ENCODE results near the gene PCSK5.
"Not testable (repeated sequence)": the region's sequence is repeated elsewhere in the genome, so short reads cannot be mapped to it uniquely, and the experiment has no call there.

The PCSK5 gene

GRCh38 chr9:76357555-76357954 is 467.1 kb downstream of the PCSK5 start:
- H3K4me3 ChIP-seq (ENCODE audit: low read depth, low read length) = no peak overlapping the region
- TF ChIP-seq, protein P1, sequence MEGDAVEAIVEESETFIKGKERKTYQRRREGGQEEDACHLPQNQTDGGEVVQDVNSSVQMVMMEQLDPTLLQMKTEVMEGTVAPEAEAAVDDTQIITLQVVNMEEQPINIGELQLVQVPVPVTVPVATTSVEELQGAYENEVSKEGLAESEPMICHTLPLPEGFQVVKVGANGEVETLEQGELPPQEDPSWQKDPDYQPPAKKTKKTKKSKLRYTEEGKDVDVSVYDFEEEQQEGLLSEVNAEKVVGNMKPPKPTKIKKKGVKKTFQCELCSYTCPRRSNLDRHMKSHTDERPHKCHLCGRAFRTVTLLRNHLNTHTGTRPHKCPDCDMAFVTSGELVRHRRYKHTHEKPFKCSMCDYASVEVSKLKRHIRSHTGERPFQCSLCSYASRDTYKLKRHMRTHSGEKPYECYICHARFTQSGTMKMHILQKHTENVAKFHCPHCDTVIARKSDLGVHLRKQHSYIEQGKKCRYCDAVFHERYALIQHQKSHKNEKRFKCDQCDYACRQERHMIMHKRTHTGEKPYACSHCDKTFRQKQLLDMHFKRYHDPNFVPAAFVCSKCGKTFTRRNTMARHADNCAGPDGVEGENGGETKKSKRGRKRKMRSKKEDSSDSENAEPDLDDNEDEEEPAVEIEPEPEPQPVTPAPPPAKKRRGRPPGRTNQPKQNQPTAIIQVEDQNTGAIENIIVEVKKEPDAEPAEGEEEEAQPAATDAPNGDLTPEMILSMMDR (IDR thresholded peaks at IDR 0.05; ENCODE audit: control insufficient read depth, extremely low read depth, insufficient read depth) = no peak
- DNase-seq (ENCODE audit: low read depth) = no peak

GRCh38 chr9:76358628-76359280 is 468.3 kb downstream of the PCSK5 start:
- TF ChIP-seq, protein P1 (IDR thresholded peaks at IDR 0.05; ENCODE audit: control insufficient read depth, extremely low read depth, insufficient read depth) = no peak
- DNase-seq (ENCODE audit: low read depth) = no peak
- no peak overlapping the region for H3K4me3 ChIP-seq (ENCODE audit: low read depth, low read length)

DNA sequence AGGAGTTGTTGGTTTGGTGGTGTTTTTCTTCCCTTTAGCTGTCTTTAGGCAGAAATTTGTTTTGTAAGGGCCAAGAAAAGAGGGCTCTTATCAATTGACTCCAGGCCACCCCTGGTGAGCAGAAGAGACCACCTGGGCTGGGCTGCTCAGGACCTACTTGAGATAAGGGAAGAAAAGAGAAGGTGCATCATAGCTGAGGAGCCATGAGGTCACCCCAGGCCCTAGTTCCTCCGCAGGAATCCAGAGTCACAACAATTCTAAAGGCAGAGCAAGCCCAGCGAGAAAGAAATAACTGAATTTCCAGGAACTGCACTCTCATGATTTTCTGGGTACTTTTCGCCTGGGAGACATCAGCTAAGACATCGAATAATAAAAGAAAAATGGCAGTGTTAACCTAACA is 468.9 kb downstream of the PCSK5 start:
- TF ChIP-seq, protein P1 (IDR thresholded peaks at IDR 0.05; ENCODE audit: control insufficient read depth, extremely low read depth, insufficient read depth) = no peak
- no peak for DNase-seq (ENCODE audit: low read depth)
- H3K4me3 ChIP-seq (ENCODE audit: low read depth, low read length) = no peak overlapping the region

DNA sequence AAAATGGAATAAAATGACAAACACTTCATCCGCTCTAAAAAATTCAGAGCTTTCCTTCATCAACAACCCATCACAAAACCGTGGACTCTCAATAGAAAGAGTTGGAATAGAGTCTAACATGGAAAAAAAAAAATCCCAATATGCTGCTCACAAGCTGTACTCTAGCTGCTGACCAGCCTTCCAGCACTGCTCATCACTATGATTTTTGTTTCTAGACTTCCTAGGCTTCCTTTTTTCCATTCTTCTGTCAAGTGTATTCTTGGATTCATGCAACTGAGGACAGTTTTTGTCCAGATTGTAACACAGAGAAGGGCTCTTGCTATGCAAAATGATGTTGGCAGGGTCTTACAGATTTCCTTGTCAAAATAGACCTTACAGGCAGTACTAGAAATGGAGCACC is 469.3 kb downstream of the PCSK5 start:
- TF ChIP-seq, protein P1 (IDR thresholded peaks at IDR 0.05; ENCODE audit: control insufficient read depth, extremely low read depth, insufficient read depth) = no peak
- no peak overlapping the region for H3K4me3 ChIP-seq (ENCODE audit: low read depth, low read length)
- no peak for DNase-seq (ENCODE audit: low read depth)

- not testable (repeated sequence) for DNase-seq (ENCODE audit: low read depth)
Measured at GRCh38 chr9:76362332-76363031, 472.0 kb downstream of the PCSK5 start.

GRCh38 chr9:76363032-76363395 is 472.5 kb downstream of the PCSK5 start:
- H3K4me3 ChIP-seq (ENCODE audit: low read depth, low read length) = no peak overlapping the region
- no peak for DNase-seq (ENCODE audit: low read depth)
- TF ChIP-seq, protein P1 (IDR thresholded peaks at IDR 0.05; ENCODE audit: control insufficient read depth, extremely low read depth, insufficient read depth) = no peak

More at GRCh38 chr9:76362332-76363031, 472.0 kb downstream of the PCSK5 start:
- not testable (repeated sequence) for H3K4me3 ChIP-seq (ENCODE audit: low read depth, low read length)

GRCh38 chr9:76365028-76365427 is 474.6 kb downstream of the PCSK5 start:
- TF ChIP-seq, protein P1 (IDR thresholded peaks at IDR 0.05; ENCODE audit: control insufficient read depth, extremely low read depth, insufficient read depth) = no peak
- DNase-seq (ENCODE audit: low read depth) = no peak
- H3K4me3 ChIP-seq (ENCODE audit: low read depth, low read length) = no peak overlapping the region

Measured in LNCaP clone FGC (cell line).